Limb (tissue), 2 donors: Measurements from ENCODE around the gene LCP1.
A peak's percentile ranks its signal among the peaks of the same experiment; 100 is the strongest.
"Not testable (repeated sequence)": the region's sequence is repeated elsewhere in the genome, so short reads cannot be mapped to it uniquely, and the experiment has no call there.

Experiments used
- DNase-seq, 2 donors: peaks; one replicate each; pipeline ENCODE4 v3.0.0-alpha.2; 2016; ENCODE audit errors: extremely low spot score in 2 of 2

LCP1 gene

GRCh38 chr13:46181377-46181839 lies 569 bp downstream of the LCP1 start:
- no peak for DNase-seq

- DNase-seq, result no peak
These were observed 1.8 kb downstream of the LCP1 start for GRCh38 chr13:46179969-46180763.

- DNase-seq, result no peak
These were observed 2.5 kb downstream of the LCP1 start for GRCh38 chr13:46179491-46179908.

GRCh38 chr13:46178821-46179220 lies 3.2 kb downstream of the LCP1 start:
- no peak for DNase-seq

- no peak for DNase-seq
These were observed 3.8 kb downstream of the LCP1 start for GRCh38 chr13:46178143-46178542.

GRCh38 chr13:46176756-46177155 lies 5.2 kb downstream of the LCP1 start:
- DNase-seq, result no peak

- no peak for DNase-seq
These were observed 8.3 kb downstream of the LCP1 start for GRCh38 chr13:46173656-46174055.

GRCh38 chr13:46172531-46172991 lies 9.4 kb downstream of the LCP1 start:
- no peak for DNase-seq

- no peak for DNase-seq
These were observed 10.2 kb downstream of the LCP1 start for GRCh38 chr13:46171739-46172138.

- DNase-seq, result no peak
These were observed 10.8 kb downstream of the LCP1 start for GRCh38 chr13:46171217-46171616.

GRCh38 chr13:46170687-46171086 lies 11.3 kb downstream of the LCP1 start:
- DNase-seq, result no peak

- no peak for DNase-seq
These were observed 11.7 kb downstream of the LCP1 start for GRCh38 chr13:46170268-46170667.

GRCh38 chr13:46169758-46170157 lies 12.2 kb downstream of the LCP1 start:
- DNase-seq, result no peak

GRCh38 chr13:46168783-46169182 lies 13.2 kb downstream of the LCP1 start:
- no peak for DNase-seq

GRCh38 chr13:46168341-46168740 lies 13.6 kb downstream of the LCP1 start:
- peak in 1 of 2 donors; percentile 10 for DNase-seq

- no peak for DNase-seq
These were observed 14.9 kb downstream of the LCP1 start for GRCh38 chr13:46166947-46167610.

- DNase-seq, result no peak
These were observed 15.8 kb downstream of the LCP1 start for GRCh38 chr13:46166224-46166584.

GRCh38 chr13:46165485-46166223 lies 16.3 kb downstream of the LCP1 start:
- DNase-seq, result no peak

- no peak for DNase-seq
These were observed 17.3 kb downstream of the LCP1 start for GRCh38 chr13:46164661-46165060.

GRCh38 chr13:46162741-46163140 lies 19.2 kb downstream of the LCP1 start:
- DNase-seq, result not testable (repeated sequence)

GRCh38 chr13:46160471-46161066 lies 21.4 kb downstream of the LCP1 start:
- DNase-seq, result peak in 1 of 2 donors; percentile 72

- no peak for DNase-seq
These were observed 21.9 kb downstream of the LCP1 start for GRCh38 chr13:46160065-46160464.
